ENCODE measurements around the gene CHSY1. TPM values are rescaled to one million over a fixed set of nuclear protein-coding genes. Genes with fewer than 3 reads are reported as not detected.

CHSY1 gene
- total RNA-seq: 33.6 and 35.7 TPM in 2 replicates

GRCh38 chr15:101251830-101252820 lies at the start of gene CHSY1:
CHSY1 (minus strand) TSS chr15:101252048; CDS start chr15:101251456, 592 bp downstream.

GRCh38 chr15:101294731-101295606 lies 43.1 kb upstream of the CHSY1 start, which contains the start of gene SNRPA1:
SNRPA1 (minus strand) TSS chr15:101295248; CDS start chr15:101295178, 70 bp downstream.

GRCh38 chr15:101277038-101277822 lies 25.4 kb upstream of the CHSY1 start, which contains the start of gene SELENOS:
SELENOS (minus strand) TSS chr15:101277485; CDS start chr15:101277417, 68 bp downstream.

Other genes starting within 250 kb of the CHSY1 start
- gene SELENOS, start 25.4 kb upstream of the CHSY1 start, total RNA-seq: 56.3 and 105 TPM in 2 replicates
- gene SNRPA1, start 43.2 kb upstream of the CHSY1 start, total RNA-seq: 38.3 and 43.5 TPM in 2 replicates
- 0.32 and 1.9 TPM in 2 replicates for gene PCSK6, start 237.7 kb upstream of the CHSY1 start, total RNA-seq